ENCODE data around the gene POU6F2.

The POU6F2 gene

DNA sequence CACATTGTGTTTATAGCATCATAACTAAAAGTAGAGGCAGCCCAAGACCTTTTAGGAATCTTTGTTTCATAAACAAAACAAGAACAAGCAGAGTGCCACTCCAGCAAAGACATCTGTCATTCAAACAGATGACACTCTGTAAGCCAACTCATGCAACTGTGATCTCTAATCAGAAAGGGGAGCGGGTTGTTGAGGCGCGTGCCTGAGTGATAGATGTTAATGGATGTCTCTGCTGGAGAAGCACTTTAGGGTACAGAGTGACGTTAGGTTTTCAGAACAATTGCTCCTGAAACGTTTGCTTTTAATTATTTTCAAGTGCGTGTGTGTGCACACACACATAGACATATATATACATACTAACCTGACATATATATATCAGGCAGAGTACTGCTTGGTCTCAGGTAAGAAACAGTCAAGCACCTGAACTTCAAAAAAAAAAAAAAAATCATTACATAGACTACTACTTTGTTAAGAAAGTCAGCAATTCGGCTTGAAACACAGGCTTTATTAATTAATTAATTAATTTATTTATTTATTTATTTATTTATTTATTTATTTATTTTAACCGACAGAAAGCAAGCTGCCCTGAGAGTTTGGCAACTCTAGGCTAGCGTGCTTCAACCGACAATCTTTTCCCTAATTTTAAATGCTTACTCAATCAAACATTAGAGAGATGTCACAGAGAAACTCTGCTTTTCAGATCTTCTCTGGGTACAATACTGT is 109.1 kb downstream of the POU6F2 start:
- H3K4me3 ChIP-seq (replicated peaks in 1 of 2; ENCODE audit: low read depth in 2 of 2, low read length in 2 of 2) = no peak overlapping the region
- TF ChIP-seq, protein P1, sequence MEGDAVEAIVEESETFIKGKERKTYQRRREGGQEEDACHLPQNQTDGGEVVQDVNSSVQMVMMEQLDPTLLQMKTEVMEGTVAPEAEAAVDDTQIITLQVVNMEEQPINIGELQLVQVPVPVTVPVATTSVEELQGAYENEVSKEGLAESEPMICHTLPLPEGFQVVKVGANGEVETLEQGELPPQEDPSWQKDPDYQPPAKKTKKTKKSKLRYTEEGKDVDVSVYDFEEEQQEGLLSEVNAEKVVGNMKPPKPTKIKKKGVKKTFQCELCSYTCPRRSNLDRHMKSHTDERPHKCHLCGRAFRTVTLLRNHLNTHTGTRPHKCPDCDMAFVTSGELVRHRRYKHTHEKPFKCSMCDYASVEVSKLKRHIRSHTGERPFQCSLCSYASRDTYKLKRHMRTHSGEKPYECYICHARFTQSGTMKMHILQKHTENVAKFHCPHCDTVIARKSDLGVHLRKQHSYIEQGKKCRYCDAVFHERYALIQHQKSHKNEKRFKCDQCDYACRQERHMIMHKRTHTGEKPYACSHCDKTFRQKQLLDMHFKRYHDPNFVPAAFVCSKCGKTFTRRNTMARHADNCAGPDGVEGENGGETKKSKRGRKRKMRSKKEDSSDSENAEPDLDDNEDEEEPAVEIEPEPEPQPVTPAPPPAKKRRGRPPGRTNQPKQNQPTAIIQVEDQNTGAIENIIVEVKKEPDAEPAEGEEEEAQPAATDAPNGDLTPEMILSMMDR (IDR thresholded peaks at IDR 0.05; ENCODE audit: low read depth, low read length) = no peak
- DNase-seq (ENCODE audit: low read depth in 2 of 2) = no peak

GRCh38 chr7:39088730-39089593 is 111.3 kb downstream of the POU6F2 start:
- no peak overlapping the region for H3K4me3 ChIP-seq (replicated peaks in 1 of 2; ENCODE audit: low read depth in 2 of 2, low read length in 2 of 2)
- no peak for DNase-seq (ENCODE audit: low read depth in 2 of 2)
- TF ChIP-seq, protein P1 (IDR thresholded peaks at IDR 0.05; ENCODE audit: low read depth, low read length) = no peak

DNA sequence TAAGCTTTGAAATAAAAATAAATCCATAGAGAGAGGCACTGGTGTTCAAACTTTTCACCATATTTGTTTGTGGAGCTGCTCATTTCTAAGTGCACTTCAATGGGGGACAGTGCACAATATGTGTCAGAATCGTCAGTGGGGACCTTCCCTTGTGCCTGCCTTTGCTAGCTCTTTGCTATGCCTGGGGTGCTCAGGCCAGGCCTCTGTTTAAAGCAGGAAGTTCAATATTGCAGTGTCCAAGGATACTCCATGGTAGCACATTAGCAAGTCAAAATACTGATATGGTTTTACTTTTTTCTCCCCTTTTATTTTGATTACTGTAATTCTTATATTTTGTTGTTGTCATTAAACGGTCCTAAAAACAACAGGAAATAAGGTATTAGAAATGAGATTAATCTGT is 113.4 kb downstream of the POU6F2 start:
- H3K4me3 ChIP-seq (replicated peaks in 1 of 2; ENCODE audit: low read depth in 2 of 2, low read length in 2 of 2) = no peak overlapping the region
- DNase-seq (ENCODE audit: low read depth in 2 of 2) = no peak
- TF ChIP-seq, protein P1 (IDR thresholded peaks at IDR 0.05; ENCODE audit: low read depth, low read length) = no peak

DNA sequence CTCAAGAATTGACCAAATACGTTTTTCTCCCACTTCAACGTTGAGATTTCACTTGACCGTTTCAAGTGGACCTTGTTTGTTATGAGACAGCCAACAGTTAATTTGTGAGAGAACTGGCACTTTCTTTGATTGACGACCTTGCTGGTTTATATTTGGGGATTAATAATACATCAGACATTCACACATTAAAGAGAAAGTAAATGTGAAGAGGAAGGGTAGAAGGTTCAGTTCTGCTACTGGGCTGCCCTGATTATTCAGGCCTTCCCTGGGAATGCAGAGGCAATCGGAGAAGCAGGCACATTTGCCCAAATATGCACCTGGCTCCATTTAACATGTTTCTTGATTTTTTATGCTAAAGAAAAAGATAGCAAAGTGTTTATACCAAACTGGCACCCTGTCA is 114.1 kb downstream of the POU6F2 start:
- TF ChIP-seq, protein P1 (IDR thresholded peaks at IDR 0.05; ENCODE audit: low read depth, low read length) = no peak
- no peak overlapping the region for H3K4me3 ChIP-seq (replicated peaks in 1 of 2; ENCODE audit: low read depth in 2 of 2, low read length in 2 of 2)

GRCh38 chr7:39094731-39095130 is 117.0 kb downstream of the POU6F2 start:
- no peak overlapping the region for H3K4me3 ChIP-seq (replicated peaks in 1 of 2; ENCODE audit: low read depth in 2 of 2, low read length in 2 of 2)
- DNase-seq (ENCODE audit: low read depth in 2 of 2) = no peak
- TF ChIP-seq, protein P1 (IDR thresholded peaks at IDR 0.05; ENCODE audit: low read depth, low read length) = no peak

More for the DNA sequence above, 114.1 kb downstream of the POU6F2 start:
- no peak for DNase-seq (ENCODE audit: low read depth in 2 of 2)

DNA sequence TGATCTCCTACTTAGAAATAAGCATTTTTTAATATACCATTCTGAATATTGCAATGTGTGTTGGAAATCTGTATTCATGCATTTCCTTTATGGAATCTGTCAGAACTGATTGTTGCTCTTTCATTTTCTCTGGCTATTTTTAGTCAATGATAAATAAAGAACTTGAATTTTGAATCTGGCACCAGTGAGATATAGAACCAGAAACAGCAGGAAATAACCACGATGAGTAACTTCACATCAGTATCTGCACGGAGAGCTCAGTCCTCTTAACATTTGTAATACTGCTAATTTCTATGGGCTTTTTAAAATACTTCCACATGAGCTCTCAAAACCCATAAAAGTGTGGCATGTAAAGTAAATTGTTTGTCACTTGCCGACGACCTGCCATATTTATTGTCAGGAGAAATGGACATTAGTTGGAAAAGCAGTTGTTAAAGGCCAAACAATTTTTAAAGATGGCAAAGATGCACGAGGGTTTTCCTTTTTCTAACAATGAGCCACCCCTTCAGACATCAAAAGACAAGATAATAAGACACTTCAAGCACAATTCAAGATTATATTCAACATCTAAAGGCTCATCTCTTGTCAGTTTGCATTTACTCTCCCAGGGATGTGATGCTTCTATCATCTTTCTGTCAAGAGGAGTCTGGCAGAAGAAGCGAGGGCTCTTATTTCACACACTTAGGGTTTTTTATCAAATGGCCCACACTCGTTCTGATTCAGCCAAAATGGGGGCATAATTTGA is 118.3 kb downstream of the POU6F2 start:
- TF ChIP-seq, protein P1 (IDR thresholded peaks at IDR 0.05; ENCODE audit: low read depth, low read length) = no peak
- H3K4me3 ChIP-seq (replicated peaks in 1 of 2; ENCODE audit: low read depth in 2 of 2, low read length in 2 of 2) = no peak overlapping the region
- DNase-seq (ENCODE audit: low read depth in 2 of 2) = no peak

Data from cardiac fibroblast (primary cell).